ENCODE data around the gene KRTAP4-4. TPM values are rescaled to one million over a fixed set of nuclear protein-coding genes. Genes with fewer than 3 reads are reported as not detected.

KRTAP4-4 gene
- total and polyA plus RNA-seq, 2 of the 13 experiments (the other 11 are each of a cell fraction or from before 2014, with no cell fraction given): not detected

DNA sequence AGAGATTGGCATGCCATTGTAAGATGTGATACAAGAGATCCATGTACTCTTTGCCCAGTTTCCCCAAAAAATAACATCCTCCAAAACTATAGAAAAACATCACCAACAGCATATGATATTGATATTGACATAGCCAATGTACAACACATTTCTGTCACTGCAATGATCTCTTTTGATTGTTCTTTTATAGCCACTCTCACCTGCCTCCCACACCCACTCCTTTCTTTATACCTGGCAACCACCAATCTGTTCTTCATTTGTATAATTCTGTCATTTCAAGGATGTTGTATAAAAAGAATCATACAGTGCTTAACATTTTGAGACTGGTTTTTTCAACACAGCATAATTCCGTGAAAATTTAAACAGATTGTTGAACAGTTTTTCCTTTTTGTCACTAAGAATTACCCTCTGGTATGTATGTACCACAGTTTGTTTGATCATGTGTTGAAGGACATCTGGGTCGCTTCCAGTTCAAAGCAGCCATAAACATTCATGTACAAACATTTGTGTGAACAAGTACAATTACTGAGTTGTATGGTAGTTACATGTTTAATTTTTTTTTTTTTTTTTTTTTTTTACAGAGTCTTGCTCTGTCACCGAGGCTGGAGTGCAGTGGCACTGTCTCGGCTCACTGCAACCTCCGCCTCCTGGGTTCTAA lies 39.0 kb upstream of the KRTAP4-4 start:
- no TSS peak for BruUV-seq (replicated peaks)
- H3K4me3 ChIP-seq (replicated peaks in 1 of 3; ENCODE audit: insufficient read depth in 1 of 3, low read depth in 2 of 3, low read length in 3 of 3): no peak overlapping the region
- intact Hi-C loops (cut with micrococcal nuclease; ENCODE audit: unreplicated experiment) (no loop called here), in situ Hi-C loops (cut with HindIII; ENCODE audit: extremely low pct_ligation_motif_present, low pct_unique_long_range_greater_than_20kb) (no loop called here)
- no peak overlapping the region for H3K9ac ChIP-seq (ENCODE audit: insufficient read depth, low read depth, low read length)
- no peaks in the 10 kb centered on the region for H3K27me3 ChIP-seq (ENCODE audit: control insufficient read depth in 1 of 2, insufficient read depth in 2 of 2, low read length in 2 of 2)
- no peaks in the 10 kb centered on the region for H3K4me1 ChIP-seq (ENCODE audit: insufficient read depth, low read length)
- ATAC-seq (no peak), DNase-seq (ENCODE audit: low spot score) (no peak), FAIRE-seq (no peak)
- TF ChIP-seq, protein P1, sequence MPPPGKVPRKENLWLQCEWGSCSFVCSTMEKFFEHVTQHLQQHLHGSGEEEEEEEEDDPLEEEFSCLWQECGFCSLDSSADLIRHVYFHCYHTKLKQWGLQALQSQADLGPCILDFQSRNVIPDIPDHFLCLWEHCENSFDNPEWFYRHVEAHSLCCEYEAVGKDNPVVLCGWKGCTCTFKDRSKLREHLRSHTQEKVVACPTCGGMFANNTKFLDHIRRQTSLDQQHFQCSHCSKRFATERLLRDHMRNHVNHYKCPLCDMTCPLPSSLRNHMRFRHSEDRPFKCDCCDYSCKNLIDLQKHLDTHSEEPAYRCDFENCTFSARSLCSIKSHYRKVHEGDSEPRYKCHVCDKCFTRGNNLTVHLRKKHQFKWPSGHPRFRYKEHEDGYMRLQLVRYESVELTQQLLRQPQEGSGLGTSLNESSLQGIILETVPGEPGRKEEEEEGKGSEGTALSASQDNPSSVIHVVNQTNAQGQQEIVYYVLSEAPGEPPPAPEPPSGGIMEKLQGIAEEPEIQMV (CRISPR knock-in tag; IDR thresholded peaks at IDR 0.05; ENCODE audit: low read depth): no peak
- TF ChIP-seq RAD51 (IDR thresholded peaks at IDR 0.05; ENCODE audit: borderline replicate concordance) (no peak), HCFC1 (IDR thresholded peaks at IDR 0.05; ENCODE audit: low read depth, low read length) (no peak), ZNF556 (CRISPR knock-in tag; IDR thresholded peaks at IDR 0.05; ENCODE audit: borderline replicate concordance) (no peak), ZNF124 (CRISPR knock-in tag; IDR thresholded peaks at IDR 0.05) (no peak), NFYC (CRISPR knock-in tag; IDR thresholded peaks at IDR 0.05) (no peak), ZNF570 (CRISPR knock-in tag; IDR thresholded peaks at IDR 0.05; ENCODE audit: borderline replicate concordance) (no peak), IRF2 (CRISPR knock-in tag; IDR thresholded peaks at IDR 0.05) (no peak)
- TF ChIP-seq, protein P2, sequence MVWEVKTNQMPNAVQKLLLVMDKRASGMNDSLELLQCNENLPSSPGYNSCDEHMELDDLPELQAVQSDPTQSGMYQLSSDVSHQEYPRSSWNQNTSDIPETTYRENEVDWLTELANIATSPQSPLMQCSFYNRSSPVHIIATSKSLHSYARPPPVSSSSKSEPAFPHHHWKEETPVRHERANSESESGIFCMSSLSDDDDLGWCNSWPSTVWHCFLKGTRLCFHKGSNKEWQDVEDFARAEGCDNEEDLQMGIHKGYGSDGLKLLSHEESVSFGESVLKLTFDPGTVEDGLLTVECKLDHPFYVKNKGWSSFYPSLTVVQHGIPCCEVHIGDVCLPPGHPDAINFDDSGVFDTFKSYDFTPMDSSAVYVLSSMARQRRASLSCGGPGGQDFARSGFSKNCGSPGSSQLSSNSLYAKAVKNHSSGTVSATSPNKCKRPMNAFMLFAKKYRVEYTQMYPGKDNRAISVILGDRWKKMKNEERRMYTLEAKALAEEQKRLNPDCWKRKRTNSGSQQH (CRISPR knock-in tag; IDR thresholded peaks at IDR 0.05; ENCODE audit: low read depth): no peak
- TF ChIP-seq, protein P3, sequence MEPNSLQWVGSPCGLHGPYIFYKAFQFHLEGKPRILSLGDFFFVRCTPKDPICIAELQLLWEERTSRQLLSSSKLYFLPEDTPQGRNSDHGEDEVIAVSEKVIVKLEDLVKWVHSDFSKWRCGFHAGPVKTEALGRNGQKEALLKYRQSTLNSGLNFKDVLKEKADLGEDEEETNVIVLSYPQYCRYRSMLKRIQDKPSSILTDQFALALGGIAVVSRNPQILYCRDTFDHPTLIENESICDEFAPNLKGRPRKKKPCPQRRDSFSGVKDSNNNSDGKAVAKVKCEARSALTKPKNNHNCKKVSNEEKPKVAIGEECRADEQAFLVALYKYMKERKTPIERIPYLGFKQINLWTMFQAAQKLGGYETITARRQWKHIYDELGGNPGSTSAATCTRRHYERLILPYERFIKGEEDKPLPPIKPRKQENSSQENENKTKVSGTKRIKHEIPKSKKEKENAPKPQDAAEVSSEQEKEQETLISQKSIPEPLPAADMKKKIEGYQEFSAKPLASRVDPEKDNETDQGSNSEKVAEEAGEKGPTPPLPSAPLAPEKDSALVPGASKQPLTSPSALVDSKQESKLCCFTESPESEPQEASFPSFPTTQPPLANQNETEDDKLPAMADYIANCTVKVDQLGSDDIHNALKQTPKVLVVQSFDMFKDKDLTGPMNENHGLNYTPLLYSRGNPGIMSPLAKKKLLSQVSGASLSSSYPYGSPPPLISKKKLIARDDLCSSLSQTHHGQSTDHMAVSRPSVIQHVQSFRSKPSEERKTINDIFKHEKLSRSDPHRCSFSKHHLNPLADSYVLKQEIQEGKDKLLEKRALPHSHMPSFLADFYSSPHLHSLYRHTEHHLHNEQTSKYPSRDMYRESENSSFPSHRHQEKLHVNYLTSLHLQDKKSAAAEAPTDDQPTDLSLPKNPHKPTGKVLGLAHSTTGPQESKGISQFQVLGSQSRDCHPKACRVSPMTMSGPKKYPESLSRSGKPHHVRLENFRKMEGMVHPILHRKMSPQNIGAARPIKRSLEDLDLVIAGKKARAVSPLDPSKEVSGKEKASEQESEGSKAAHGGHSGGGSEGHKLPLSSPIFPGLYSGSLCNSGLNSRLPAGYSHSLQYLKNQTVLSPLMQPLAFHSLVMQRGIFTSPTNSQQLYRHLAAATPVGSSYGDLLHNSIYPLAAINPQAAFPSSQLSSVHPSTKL (CRISPR knock-in tag; IDR thresholded peaks at IDR 0.05): no peak
- no peaks in the 10 kb centered on the region for H3K9me3 ChIP-seq (ENCODE audit: low read length)
- H3K36me3 ChIP-seq (replicated peaks in 1 of 2; ENCODE audit: control insufficient read depth in 1 of 2, insufficient read depth in 2 of 2, low read length in 2 of 2): no peaks in the 10 kb centered on the region
- ChIA-PET POLR2A (no interaction called here), CTCF (ENCODE audit: low intra/inter-chr PET ratio, low total read pairs) (no interaction called here)
- H4K20me1 ChIP-seq (ENCODE audit: insufficient read depth, low read length): no peaks in the 10 kb centered on the region
- 23% methylated on average over 4 of the region's 5 CpGs for WGBS (ENCODE audit: low lambda C conversion rate)
- H3K79me2 ChIP-seq (ENCODE audit: insufficient read depth, low read length): no peaks in the 10 kb centered on the region
- H2AFZ ChIP-seq (ENCODE audit: low read length): no peak overlapping the region
- no peak overlapping the region for H3K27ac ChIP-seq (ENCODE audit: extremely low read length, insufficient read depth, low read length)
- H3K4me2 ChIP-seq (ENCODE audit: low read depth, low read length): no peak overlapping the region

All from HepG2 (cell line).